Measurements from ENCODE around the gene MYOF.

The MYOF gene

DNA sequence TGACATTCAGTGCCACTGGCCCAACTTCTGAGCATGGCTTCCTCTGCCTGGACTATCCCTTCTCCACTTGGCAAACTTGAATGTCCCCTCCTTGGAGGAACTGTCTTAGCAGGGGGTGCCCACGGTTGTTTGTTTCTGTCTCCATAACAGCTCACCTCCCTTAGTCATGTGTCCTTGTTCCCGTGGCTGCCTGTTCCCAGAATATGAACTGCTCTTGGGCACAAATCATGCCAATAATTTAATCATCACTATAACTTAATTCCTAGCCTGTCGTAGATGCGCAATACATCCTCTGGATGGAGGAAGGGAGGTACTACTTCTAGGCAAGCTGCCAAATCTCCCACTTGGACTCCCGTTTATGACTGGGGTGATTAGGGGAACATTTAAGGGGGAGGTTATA lies 173.1 kb downstream of the MYOF start (continued):
- peak; percentile 52; the same call in 1 of the 2 replicates for TF ChIP-seq GLIS3 (CRISPR knock-in tag; IDR thresholded peaks at IDR 0.05)
- no peak for TF ChIP-seq TOX (CRISPR knock-in tag; IDR thresholded peaks at IDR 0.05; ENCODE audit: borderline replicate concordance)

DNA sequence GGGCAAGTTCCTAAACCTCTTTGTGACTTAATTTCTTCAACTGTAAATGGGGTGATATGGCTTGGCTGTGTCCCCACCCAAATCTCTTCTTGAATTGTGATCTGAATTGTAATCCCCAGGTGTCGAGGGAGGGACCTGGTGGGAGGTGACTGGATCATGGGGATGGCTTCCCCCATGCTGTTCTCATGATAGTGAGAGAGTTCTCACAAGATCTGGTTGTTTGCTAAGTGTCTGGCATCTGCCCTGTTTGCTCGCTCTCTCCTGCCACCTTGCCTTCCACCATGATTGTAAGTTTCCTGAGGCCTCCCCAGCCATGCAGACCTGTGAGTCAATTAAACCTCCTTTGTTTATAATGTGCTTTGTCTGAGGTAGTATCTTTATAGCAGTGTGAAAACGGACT lies 177.0 kb downstream of the MYOF start:
- no peak for ATAC-seq
- TF ChIP-seq ISL1 (CRISPR knock-in tag; IDR thresholded peaks at IDR 0.05) (no peak), ZC3H10 (CRISPR knock-in tag; IDR thresholded peaks at IDR 0.05) (no peak), ZNF565 (CRISPR knock-in tag; conservative IDR thresholded peaks at IDR 0.05; ENCODE audit: low read depth) (no peak), ZNF70 (CRISPR knock-in tag; IDR thresholded peaks at IDR 0.05) (no peak), ZNF8 (CRISPR knock-in tag; IDR thresholded peaks at IDR 0.05) (no peak), TOX (CRISPR knock-in tag; IDR thresholded peaks at IDR 0.05; ENCODE audit: borderline replicate concordance) (no peak), SNAI2 (CRISPR knock-in tag; IDR thresholded peaks at IDR 0.05) (no peak)
- TF ChIP-seq, protein P1, sequence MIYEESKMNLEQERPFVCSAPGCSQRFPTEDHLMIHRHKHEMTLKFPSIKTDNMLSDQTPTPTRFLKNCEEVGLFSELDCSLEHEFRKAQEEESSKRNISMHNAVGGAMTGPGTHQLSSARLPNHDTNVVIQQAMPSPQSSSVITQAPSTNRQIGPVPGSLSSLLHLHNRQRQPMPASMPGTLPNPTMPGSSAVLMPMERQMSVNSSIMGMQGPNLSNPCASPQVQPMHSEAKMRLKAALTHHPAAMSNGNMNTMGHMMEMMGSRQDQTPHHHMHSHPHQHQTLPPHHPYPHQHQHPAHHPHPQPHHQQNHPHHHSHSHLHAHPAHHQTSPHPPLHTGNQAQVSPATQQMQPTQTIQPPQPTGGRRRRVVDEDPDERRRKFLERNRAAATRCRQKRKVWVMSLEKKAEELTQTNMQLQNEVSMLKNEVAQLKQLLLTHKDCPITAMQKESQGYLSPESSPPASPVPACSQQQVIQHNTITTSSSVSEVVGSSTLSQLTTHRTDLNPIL (CRISPR knock-in tag; IDR thresholded peaks at IDR 0.05; ENCODE audit: low read depth) = no peak

DNA sequence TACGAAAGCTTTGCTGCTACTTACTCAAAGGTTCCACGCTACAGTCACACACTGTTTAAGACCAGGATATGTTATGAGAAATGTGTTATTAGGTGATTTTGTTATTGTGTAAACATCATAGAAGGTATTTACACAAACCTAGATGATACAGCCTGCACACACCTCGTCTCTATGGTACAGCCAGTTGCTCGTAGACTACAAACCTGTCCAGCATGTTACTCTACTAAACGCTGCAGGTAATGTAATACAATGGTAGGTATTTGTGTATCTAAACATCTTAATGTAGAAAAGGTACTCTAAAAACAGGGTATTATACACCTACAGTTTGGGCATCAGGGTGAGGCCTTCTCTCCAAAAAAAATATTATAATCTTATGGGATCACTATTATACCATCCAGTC lies 181.2 kb downstream of the MYOF start:
- ATAC-seq = no peak
- TF ChIP-seq TOX (CRISPR knock-in tag; IDR thresholded peaks at IDR 0.05; ENCODE audit: borderline replicate concordance) (no peak), SNAI2 (CRISPR knock-in tag; IDR thresholded peaks at IDR 0.05) (no peak), ZNF70 (CRISPR knock-in tag; IDR thresholded peaks at IDR 0.05) (no peak), OSR1 (CRISPR knock-in tag; IDR thresholded peaks at IDR 0.05) (no peak), ZNF565 (CRISPR knock-in tag; conservative IDR thresholded peaks at IDR 0.05; ENCODE audit: low read depth) (no peak), RARB (CRISPR knock-in tag; IDR thresholded peaks at IDR 0.05) (no peak), PATZ1 (CRISPR knock-in tag; IDR thresholded peaks at IDR 0.05; ENCODE audit: borderline replicate concordance) (no peak), ZFP3 (CRISPR knock-in tag; IDR thresholded peaks at IDR 0.05) (no peak), CSRNP3 (CRISPR knock-in tag; IDR thresholded peaks at IDR 0.05) (no peak), TSHZ2 (CRISPR knock-in tag; IDR thresholded peaks at IDR 0.05) (no peak), ESRRG (CRISPR knock-in tag; IDR thresholded peaks at IDR 0.05) (no peak), CSDC2 (CRISPR knock-in tag; IDR thresholded peaks at IDR 0.05) (no peak)

DNA sequence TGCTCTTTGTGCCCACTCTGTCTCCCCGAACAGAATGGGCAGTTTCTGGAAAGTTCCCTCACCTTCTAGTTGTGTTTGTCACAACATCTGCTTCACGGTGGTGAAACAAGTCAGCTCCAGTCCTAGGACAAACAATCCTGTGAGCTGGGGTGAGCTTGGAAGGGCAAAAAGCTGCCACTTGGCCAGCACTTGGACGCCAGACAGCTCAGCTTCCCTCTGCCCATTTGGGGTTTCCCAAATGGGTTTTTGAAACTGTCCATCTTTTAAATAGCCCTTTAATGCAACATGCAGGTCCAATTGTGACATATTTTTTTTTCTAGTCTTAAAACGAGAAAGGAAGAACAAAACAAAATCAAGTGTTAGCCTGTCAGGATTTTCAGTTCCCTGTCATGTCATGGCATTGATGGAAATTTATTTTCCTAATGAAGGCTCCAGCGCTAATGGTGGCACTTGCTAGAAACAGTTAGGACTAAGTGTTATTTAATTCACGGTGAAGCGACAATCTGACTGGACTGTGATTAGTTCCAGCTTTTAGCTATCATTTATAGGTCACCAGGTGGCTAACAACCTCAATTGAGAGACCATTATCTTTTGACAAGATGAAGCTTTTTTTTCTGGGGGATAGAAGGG lies 181.7 kb downstream of the MYOF start:
- ATAC-seq = no peak
- TF ChIP-seq RARB (CRISPR knock-in tag; IDR thresholded peaks at IDR 0.05) (no peak), PPARA (CRISPR knock-in tag; IDR thresholded peaks at IDR 0.05; ENCODE audit: borderline replicate concordance) (no peak), BACH2 (CRISPR knock-in tag; IDR thresholded peaks at IDR 0.05; ENCODE audit: borderline replicate concordance) (no peak), CSRNP3 (CRISPR knock-in tag; IDR thresholded peaks at IDR 0.05) (no peak), ZNF8 (CRISPR knock-in tag; IDR thresholded peaks at IDR 0.05) (no peak), ZC3H10 (CRISPR knock-in tag; IDR thresholded peaks at IDR 0.05) (no peak), GLIS3 (CRISPR knock-in tag; IDR thresholded peaks at IDR 0.05) (no peak), ZNF565 (CRISPR knock-in tag; conservative IDR thresholded peaks at IDR 0.05; ENCODE audit: low read depth) (no peak)

All from SK-N-SH treated with all-trans-retinoic acid at 6 μM for 48 hours (cell line).